H1 (cell line): Measurements from ENCODE around the gene YIPF1. TPM values are rescaled to one million over a fixed set of nuclear protein-coding genes. Genes with fewer than 3 reads are reported as not detected.
A peak's percentile ranks its signal among the peaks of the same experiment; 100 is the strongest.

Experiments
- CTCF ChIA-PET: fragments of 300-600 bp; sonication (Branson Sonifier 250); formaldehyde crosslinking; loops from one replicate; lab custom pipeline; 2021; ENCODE audit not compliant: partially characterized antibody; lab: Charles Lee
- POLR2A ChIA-PET: fragments of 300-600 bp; sonication (Branson Sonifier 250); formaldehyde crosslinking; loops from one replicate; lab custom pipeline; 2021; ENCODE audit warnings: inconsistent platforms; ENCODE audit not compliant: partially characterized antibody; lab: Charles Lee
- DNase-seq, 2 experiments: peaks; one replicate each; pipeline versions ENCODE4 v3.0.0 to v3.0.0-alpha.2; 2010 to 2022; ENCODE audit warnings: low spot score in 2 of 2, low read depth in 1 of 2, mixed read lengths in 1 of 2
- FAIRE-seq: peaks from 2 replicates; lab custom pipeline; 2011; peaks lifted over from hg19 to GRCh38; lab: Jason Lieb, UNC
- H2AFZ ChIP-seq: 2 replicates; pipeline ENCODE4 v1.8.1; 2012; ENCODE audit warnings: low read length, inconsistent platforms
- H2AK5ac ChIP-seq: 2 replicates; pipeline ENCODE4 v1.6.1; 2013; ENCODE audit warnings: low read depth, low read length
- H2BK120ac ChIP-seq: replicated peaks from 2 replicates; pipeline ENCODE3; 2013; ENCODE audit warnings: low read depth, low read length, inconsistent platforms
- H2BK12ac ChIP-seq: 2 replicates; pipeline ENCODE4 v1.6.1; 2013; ENCODE audit warnings: low read depth, low read length
- H2BK15ac ChIP-seq: 2 replicates; pipeline ENCODE4 v1.6.1; 2013; ENCODE audit warnings: low read length
- H2BK20ac ChIP-seq: 2 replicates; pipeline ENCODE4 v1.6.1; 2013; ENCODE audit warnings: low read length
- H2BK5ac ChIP-seq: 2 replicates; pipeline ENCODE4 v1.6.1; 2013; ENCODE audit warnings: low read depth, low read length
- H3K14ac ChIP-seq: 2 replicates; pipeline ENCODE4 v1.6.1; 2013; ENCODE audit warnings: inconsistent platforms; ENCODE audit not compliant: insufficient read length
- H3K18ac ChIP-seq: 2 replicates; pipeline ENCODE4 v1.6.1; 2013; ENCODE audit warnings: low read length; ENCODE audit errors: extremely low read depth
- H3K23ac ChIP-seq: 2 replicates; pipeline ENCODE4 v1.6.1; 2013; ENCODE audit warnings: inconsistent platforms; ENCODE audit not compliant: insufficient read length
- H3K23me2 ChIP-seq: 2 replicates; pipeline ENCODE4 v1.6.1; 2013; ENCODE audit warnings: low read depth, low read length
- H3K27ac ChIP-seq: 2 replicates; pipeline ENCODE4 v1.6.1; 2011; ENCODE audit warnings: low read depth, low read length, inconsistent platforms
- H3K27me3 ChIP-seq, 4 experiments: replicated peaks in 1 of 4; 1 replicate in 1 of 4; 2 replicates in 3 of 4; pipeline versions ENCODE4 v1.6.1 to v1.8.1; 2011 to 2013; ENCODE audit warnings: low read length in 3 of 4, mild to moderate bottlenecking in 3 of 4, inconsistent platforms in 2 of 4, mixed read lengths in 2 of 4, moderate library complexity in 1 of 4; ENCODE audit not compliant: control insufficient read depth in 3 of 4, insufficient read depth in 3 of 4; ENCODE audit errors: extremely low read depth in 1 of 4
- H3K36me3 ChIP-seq, 4 experiments: 2 replicates each; pipeline versions ENCODE4 v1.6.1 to v1.8.1; 2011 to 2013; ENCODE audit warnings: mild to moderate bottlenecking in 4 of 4, low read length in 3 of 4, moderate library complexity in 2 of 4, control low read depth in 1 of 4, inconsistent platforms in 1 of 4; ENCODE audit not compliant: insufficient read depth in 4 of 4, control insufficient read depth in 2 of 4
- H3K4ac ChIP-seq: replicated peaks from 2 replicates; pipeline ENCODE3; 2013; ENCODE audit warnings: low read length, low read depth, mixed read lengths, inconsistent platforms; ENCODE audit not compliant: insufficient read length
- H3K4me1 ChIP-seq, 4 experiments: replicated peaks in 1 of 4; 1 replicate in 1 of 4; 2 replicates in 3 of 4; pipeline versions ENCODE4 v1.6.1 to v1.8.1; 2011 to 2013; ENCODE audit warnings: low read length in 3 of 4, inconsistent platforms in 2 of 4, mixed read lengths in 1 of 4; ENCODE audit not compliant: insufficient read depth in 4 of 4, control insufficient read depth in 3 of 4
- H3K4me2 ChIP-seq, 2 experiments: 2 replicates each; pipeline versions ENCODE4 v1.6.1 to v1.8.1; 2011 to 2013; ENCODE audit warnings: low read depth in 2 of 2, low read length in 2 of 2, control low read depth in 1 of 2, inconsistent platforms in 1 of 2, mild to moderate bottlenecking in 1 of 2; ENCODE audit not compliant: insufficient read depth in 1 of 2
- H3K4me3 ChIP-seq, 4 experiments: fragments of 200-600, 300-600 bp in 1 of 4; sonication (generic), shearing (Covaris generic), sonication (Bioruptor Twin) in 1 of 4; 2 replicates each; pipeline versions ENCODE4 v1.5.1 to v1.8.1; 2011 to 2016; ENCODE audit warnings: low read length in 4 of 4, low read depth in 3 of 4, control low read depth in 2 of 4, inconsistent platforms in 2 of 4, mild to moderate bottlenecking in 2 of 4, mixed read lengths in 1 of 4, moderate library complexity in 1 of 4; ENCODE audit not compliant: insufficient read depth in 2 of 4; ENCODE audit errors: extremely low read depth in 1 of 4
- H3K56ac ChIP-seq: replicated peaks from 2 replicates; pipeline ENCODE3; 2013; ENCODE audit warnings: low read depth, mild to moderate bottlenecking, mixed read lengths, low read length, inconsistent platforms; ENCODE audit not compliant: insufficient read length
- H3K79me1 ChIP-seq: 2 replicates; pipeline ENCODE4 v1.6.1; 2013; ENCODE audit warnings: low read depth, low read length, control low read depth
- H3K79me2 ChIP-seq, 2 experiments: 2 replicates each; pipeline versions ENCODE4 v1.6.1 to v1.8.1; 2012 to 2013; ENCODE audit warnings: low read length in 2 of 2, mild to moderate bottlenecking in 2 of 2, inconsistent platforms in 1 of 2; ENCODE audit not compliant: insufficient read depth in 2 of 2, control insufficient read depth in 1 of 2
- H3K9ac ChIP-seq, 4 experiments: replicated peaks in 1 of 4; 1 replicate in 1 of 4; 2 replicates in 3 of 4; pipeline versions ENCODE4 v1.6.1 to v1.8.1; 2011 to 2013; ENCODE audit warnings: low read depth in 3 of 4, low read length in 3 of 4, control low read depth in 2 of 4, mild to moderate bottlenecking in 2 of 4, moderate library complexity in 2 of 4, inconsistent platforms in 1 of 4; ENCODE audit errors: extremely low read depth in 1 of 4
- H3K9me3 ChIP-seq, 2 experiments: 2 replicates each; pipeline versions ENCODE4 v1.6.1 to v1.8.1; 2012 to 2013; ENCODE audit warnings: mild to moderate bottlenecking in 2 of 2, moderate library complexity in 2 of 2, control low read depth in 1 of 2, inconsistent platforms in 1 of 2, low read depth in 1 of 2, low read length in 1 of 2, mixed read lengths in 1 of 2; ENCODE audit not compliant: insufficient read depth in 2 of 2
- H4K20me1 ChIP-seq, 2 experiments: replicated peaks in 1 of 2; 2 replicates each; pipeline versions ENCODE3 to v1.8.1; 2011 to 2013; ENCODE audit warnings: inconsistent platforms in 2 of 2, low read length in 2 of 2, mild to moderate bottlenecking in 1 of 2; ENCODE audit not compliant: insufficient read depth in 2 of 2, control insufficient read depth in 1 of 2
- H4K5ac ChIP-seq: 2 replicates; pipeline ENCODE4 v1.6.1; 2013; ENCODE audit warnings: low read length, low read depth, mixed read lengths, inconsistent platforms; ENCODE audit not compliant: insufficient read length
- H4K8ac ChIP-seq: 2 replicates; pipeline ENCODE4 v1.8.0; 2013; ENCODE audit warnings: mild to moderate bottlenecking, moderate library complexity, low read length, inconsistent platforms; ENCODE audit not compliant: insufficient read depth; ENCODE audit errors: extremely low read depth
- H4K91ac ChIP-seq: replicated peaks from 2 replicates; pipeline ENCODE3; 2013; ENCODE audit warnings: low read length, mixed read lengths, inconsistent platforms; ENCODE audit not compliant: insufficient read length
- ATF2 ChIP-seq: IDR thresholded peaks from 2 replicates; pipeline ENCODE4 v1.6.1; 2012; ENCODE audit warnings: low read length, inconsistent platforms
- EZH2 ChIP-seq: fragments of 200-600 bp; sonication (generic); IDR thresholded peaks from 2 replicates; pipeline ENCODE4 v1.7.1; 2012; ENCODE audit warnings: low read depth, mild to moderate bottlenecking, moderate library complexity, low read length, inconsistent platforms; ENCODE audit not compliant: severe bottlenecking
- FOSL1 ChIP-seq: IDR thresholded peaks from 2 replicates; pipeline ENCODE4 v1.6.1; 2011; ENCODE audit warnings: mild to moderate bottlenecking, low read depth, low read length, moderate library complexity; ENCODE audit not compliant: insufficient read depth
- JUND ChIP-seq: IDR thresholded peaks from 2 replicates; pipeline ENCODE4 v1.6.1; 2011; ENCODE audit warnings: mild to moderate bottlenecking, improper control_type of control experiment, low read length
- NRF1 ChIP-seq: IDR thresholded peaks from 2 replicates; pipeline ENCODE4 v1.6.1; 2011; ENCODE audit warnings: mild to moderate bottlenecking, low read depth, low read length, improper control_type of control experiment
- SIRT6 ChIP-seq: IDR thresholded peaks from one replicate; pipeline ENCODE4 v1.7.1; 2012; ENCODE audit warnings: low read length, inconsistent platforms
- SIX5 ChIP-seq: IDR thresholded peaks from 2 replicates; pipeline ENCODE4 v1.6.1; 2011; ENCODE audit warnings: mild to moderate bottlenecking, low read depth, low read length
- SP1 ChIP-seq: IDR thresholded peaks from 2 replicates; pipeline ENCODE4 v1.6.1; 2011; ENCODE audit warnings: low read depth, low read length
- SUZ12 ChIP-seq: fragments of 200-600 bp; sonication (generic); IDR thresholded peaks from 2 replicates; pipeline ENCODE4 v1.6.1; 2012; ENCODE audit warnings: mild to moderate bottlenecking, inconsistent platforms, low read length, moderate library complexity, mixed read lengths
- TCF12 ChIP-seq: IDR thresholded peaks from 2 replicates; pipeline ENCODE4 v1.6.1; 2011; ENCODE audit warnings: low read depth, mild to moderate bottlenecking, low read length
- ZNF274 ChIP-seq: IDR thresholded peaks from 2 replicates; pipeline ENCODE4 v1.7.0; 2012; ENCODE audit warnings: low read length, borderline replicate concordance; ENCODE audit errors: extremely low read depth
- WGBS, 2 experiments: shearing (Covaris generic) in 1 of 2; methylation state at CpG; one replicate each; pipeline versions ENCODE4 v1.1.6 to v1.1.7; 2013 to 2015; ENCODE audit warnings: low lambda C conversion rate in 2 of 2, mixed read lengths in 2 of 2, inconsistent platforms in 1 of 2, low coverage in 1 of 2, missing lambda C conversion rate in 1 of 2; ENCODE audit not compliant: insufficient replicate concordance in 2 of 2, insufficient coverage in 1 of 2, insufficient read length in 1 of 2; ENCODE audit errors: extremely low coverage in 1 of 2, missing lambda C conversion rate in 1 of 2; 5-methylcytosine and 5-hydroxymethylcytosine counted together
- polyA plus RNA-seq, 7 experiments: library from polyadenylated mRNA; depleted of rRNA in 3 of 7; stranded (reverse) in 5 of 7; unstranded in 2 of 7; fragments of >200 nt in 5 of 7; fragments of 200-250 nt in 2 of 7; gene quantifications; 1 replicate in 5 of 7; 2 replicates in 1 of 7; 4 replicates in 1 of 7; pipeline versions ENCODE4 v1.2.1 to v1.2.3, GENCODE V29; 2011 to 2013; ENCODE audit warnings: missing spikeins in 2 of 7, mixed read lengths in 2 of 7
- total RNA-seq: library from RNA; stranded (reverse); fragmentation: NEBNext Ultra II Directional; extraction: Animal tissue kit (Norgen Biotek cat#: 25700); gene quantifications from 2 replicates; pipeline ENCODE4 v1.2.1, GENCODE V29; 2021

The YIPF1 gene
- total and polyA plus RNA-seq, 2 of the 8 experiments (the other 6 are each of a cell fraction or from before 2014, with no cell fraction given), result 31.8 to 53.7 TPM

DNA sequence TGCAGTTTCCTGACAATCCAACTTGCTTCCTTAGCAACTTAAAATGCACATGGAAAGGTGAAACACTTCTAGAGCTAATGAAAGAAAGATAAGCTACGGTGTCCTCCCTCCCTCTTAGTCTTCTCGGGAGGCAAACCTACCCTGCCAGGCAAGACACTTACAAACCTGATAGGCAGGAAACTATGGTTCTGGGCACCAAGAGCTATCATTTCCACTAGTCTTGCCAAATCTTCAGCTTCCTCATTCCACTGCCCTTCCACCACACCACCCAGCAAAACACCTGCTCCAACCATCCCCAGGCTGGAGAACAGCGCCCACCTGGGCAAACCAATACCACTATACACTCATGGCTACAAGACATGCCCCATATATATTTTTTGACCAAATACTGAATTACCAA is 66.7 kb downstream of the YIPF1 start:
- DNase-seq (no peak), FAIRE-seq (no peak)
- H3K4me1 ChIP-seq, result no peaks in the 10 kb centered on the region
- H2AFZ ChIP-seq, result no peak overlapping the region
- H2BK15ac ChIP-seq, result no peak overlapping the region
- WGBS, 2 experiments, result 90% methylated on average over 3 of the region's 3 CpGs; no CpG with 5 or more reads in 1 of the 2 experiments
- H4K8ac ChIP-seq, result no peak overlapping the region
- peaks cover 0 to 6% of the 10 kb centered on the region in 2 experiments for H4K20me1 ChIP-seq
- no peak for TF ChIP-seq JUND
- no peak for TF ChIP-seq SP1
- TF ChIP-seq SIRT6, result no peak
- TF ChIP-seq FOSL1, result no peak
- no peak for TF ChIP-seq SUZ12
- no peak for TF ChIP-seq ZNF274
- TF ChIP-seq NRF1, result no peak
- TF ChIP-seq TCF12, result no peak
- no peak for TF ChIP-seq EZH2
- no peak for TF ChIP-seq SIX5
- no peak for TF ChIP-seq ATF2
- no peaks in the 10 kb centered on the region for H3K9me3 ChIP-seq
- no peak overlapping the region for H3K4me2 ChIP-seq
- H3K14ac ChIP-seq, result no peak overlapping the region
- H2BK5ac ChIP-seq, result no peak overlapping the region
- H3K27ac ChIP-seq, result no peak overlapping the region
- no peak overlapping the region for H2AK5ac ChIP-seq
- H4K5ac ChIP-seq, result no peak overlapping the region
- no peaks in the 10 kb centered on the region for H3K79me2 ChIP-seq
- H3K4me3 ChIP-seq, result no peak overlapping the region
- H3K36me3 ChIP-seq, result peaks cover 5 to 57% (median 35%) of the 10 kb centered on the region in 4 experiments; a peak in 7 of 8 replicates
- peaks cover 2% of the 10 kb centered on the region; the same call in 1 of the 2 replicates for H3K79me1 ChIP-seq
- no peak overlapping the region for H3K56ac ChIP-seq
- H3K27me3 ChIP-seq, result no peaks in the 10 kb centered on the region
- no peak overlapping the region for H2BK120ac ChIP-seq
- no peak overlapping the region for H3K23ac ChIP-seq
- POLR2A ChIA-PET, result interaction anchor here (0.8 to 1.9 kb wide), 2 partner anchors 10 to 15 kb away, joined by 3 to 5 read pairs; no protein-coding TSS in a partner anchor
- no peak overlapping the region for H3K4ac ChIP-seq
- H2BK12ac ChIP-seq, result no peak overlapping the region
- no peak overlapping the region for H3K18ac ChIP-seq
- no peaks in the 10 kb centered on the region for H3K23me2 ChIP-seq
- peak overlapping the region in 1 of 4 experiments; percentile 11; a peak in 1 of 7 replicates for H3K9ac ChIP-seq
- no peak overlapping the region for H4K91ac ChIP-seq
- CTCF ChIA-PET, result interaction anchor here (1.0 to 4.1 kb wide), 4 partner anchors 11 to 127 kb away, joined by 3 to 31 read pairs (median 4); no protein-coding TSS in a partner anchor
- no peak overlapping the region for H2BK20ac ChIP-seq
